ENCODE data around the gene S1PR4.
"Not testable (repeated sequence)": the region's sequence is repeated elsewhere in the genome, so short reads cannot be mapped to it uniquely, and the experiment has no call there.

Gene S1PR4

GRCh38 chr19:3211191-3211590 is 32.6 kb downstream of the S1PR4 start:
- no peak for DNase-seq (ENCODE audit: low read depth in 1 of 2, low spot score in 1 of 2)

- DNase-seq (ENCODE audit: low read depth in 1 of 2, low spot score in 1 of 2), result no peak
Measured at GRCh38 chr19:3213159-3213558, 34.6 kb downstream of the S1PR4 start.

- DNase-seq (ENCODE audit: low read depth in 1 of 2, low spot score in 1 of 2), result no peak
Measured at GRCh38 chr19:3216874-3217273, 38.3 kb downstream of the S1PR4 start.

GRCh38 chr19:3220576-3220975 is 42.0 kb downstream of the S1PR4 start:
- DNase-seq (ENCODE audit: low read depth in 1 of 2, low spot score in 1 of 2), result no peak

GRCh38 chr19:3221576-3221975 is 43.0 kb downstream of the S1PR4 start:
- not testable (repeated sequence) for DNase-seq (ENCODE audit: low read depth in 1 of 2, low spot score in 1 of 2)

- no peak for DNase-seq (ENCODE audit: low read depth in 1 of 2, low spot score in 1 of 2)
Measured at GRCh38 chr19:3222709-3223108, 44.1 kb downstream of the S1PR4 start.

- DNase-seq (ENCODE audit: low read depth in 1 of 2, low spot score in 1 of 2), result no peak
Measured at GRCh38 chr19:3224346-3225168, 46.0 kb downstream of the S1PR4 start, which contains the start of gene CELF5. Gene CELF5, plus strand, starts transcription at chr19:3224661. Its CDS starts 79 bp downstream, at chr19:3224740.

- DNase-seq (ENCODE audit: low read depth in 1 of 2, low spot score in 1 of 2), result no peak
Measured at GRCh38 chr19:3225169-3225485, 46.6 kb downstream of the S1PR4 start.

GRCh38 chr19:3225677-3226093 is 47.1 kb downstream of the S1PR4 start:
- DNase-seq (ENCODE audit: low read depth in 1 of 2, low spot score in 1 of 2), result no peak

GRCh38 chr19:3227054-3227626 is 48.6 kb downstream of the S1PR4 start:
- DNase-seq (ENCODE audit: low read depth in 1 of 2, low spot score in 1 of 2), result no peak

- DNase-seq (ENCODE audit: low read depth in 1 of 2, low spot score in 1 of 2), result no peak
Measured at GRCh38 chr19:3229346-3229743, 50.8 kb downstream of the S1PR4 start.

All from activated CD4-positive, alpha-beta T cell treated with anti-CD3 and anti-CD28 coated beads, Interleukin-2, amount 50 U/mL, for 24 hours (primary cell).